ENCODE data around the gene LIN54.
A peak's percentile ranks its signal among the peaks of the same experiment; 100 is the strongest.
"Not testable (repeated sequence)": the region's sequence is repeated elsewhere in the genome, so short reads cannot be mapped to it uniquely, and the experiment has no call there.

Gene LIN54

GRCh38 chr4:83012200-83012686, 1.6 kb upstream of the LIN54 start:
- DNase-seq, result peak; percentile 3 to 22

DNA sequence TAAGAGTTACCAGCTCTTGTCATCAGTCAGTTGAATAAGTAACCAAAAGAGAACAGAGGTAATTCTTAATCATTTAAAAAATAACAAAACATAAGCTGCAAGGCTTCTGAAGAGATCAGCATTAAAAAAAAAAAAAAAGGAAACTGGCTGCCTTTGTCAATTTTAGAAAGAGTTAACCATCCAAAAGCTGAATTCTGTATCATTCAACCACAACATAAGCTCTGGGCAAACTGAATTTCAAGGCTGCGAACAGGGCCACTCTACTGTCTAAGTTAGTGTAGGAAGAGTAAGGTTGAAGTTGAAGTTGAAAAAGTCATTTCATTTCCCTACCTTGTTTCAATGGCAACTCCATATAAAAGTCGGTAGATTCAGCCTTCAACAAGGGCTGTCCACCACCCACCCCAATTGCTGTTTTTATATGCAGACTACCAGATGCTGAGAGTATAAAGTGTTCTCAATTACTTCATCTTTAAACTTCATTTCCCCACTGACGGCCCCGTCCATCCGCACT, 1.1 kb upstream of the LIN54 start:
- DNase-seq, result no peak

GRCh38 chr4:83010111-83010521, 507 bp downstream of the LIN54 start:
- no peak for DNase-seq

GRCh38 chr4:83009529-83009928, 1.1 kb downstream of the LIN54 start:
- no peak for DNase-seq

DNA sequence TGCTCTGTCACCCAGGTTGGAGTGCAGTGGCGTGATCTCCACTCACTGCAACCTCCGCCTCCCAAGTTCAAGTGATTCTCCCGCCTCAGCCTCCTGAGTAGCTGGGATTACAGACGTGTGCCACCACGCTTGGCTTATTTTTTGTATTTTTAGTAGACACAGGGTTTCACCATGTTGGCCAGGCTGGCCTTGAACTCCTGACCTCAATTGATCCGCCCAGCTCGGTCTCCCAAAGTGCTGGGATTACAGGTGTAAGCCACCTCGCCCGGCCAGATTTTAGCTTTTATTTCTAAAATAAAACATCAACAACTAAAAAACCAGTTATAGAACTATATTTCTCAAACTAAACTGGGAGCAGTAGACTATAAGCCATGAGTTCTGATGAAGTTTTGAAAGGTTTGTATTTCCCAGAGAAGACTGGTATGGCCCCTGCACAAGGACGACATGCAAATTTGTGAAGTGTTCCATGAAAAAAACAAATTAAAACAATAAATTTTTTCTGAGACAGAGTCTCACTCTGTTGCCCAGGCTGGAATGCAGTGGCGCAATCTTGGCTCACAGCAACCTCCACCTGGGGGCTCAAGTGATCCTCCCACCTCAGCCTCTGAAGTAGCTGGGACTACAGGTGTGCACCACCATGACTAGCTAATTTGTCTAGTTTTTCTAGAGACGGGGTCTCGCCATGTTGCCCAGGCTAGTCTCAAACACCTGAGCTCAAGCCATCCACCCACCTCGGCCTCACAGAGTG, 7.4 kb downstream of the LIN54 start:
- DNase-seq, result not testable (repeated sequence)

DNA sequence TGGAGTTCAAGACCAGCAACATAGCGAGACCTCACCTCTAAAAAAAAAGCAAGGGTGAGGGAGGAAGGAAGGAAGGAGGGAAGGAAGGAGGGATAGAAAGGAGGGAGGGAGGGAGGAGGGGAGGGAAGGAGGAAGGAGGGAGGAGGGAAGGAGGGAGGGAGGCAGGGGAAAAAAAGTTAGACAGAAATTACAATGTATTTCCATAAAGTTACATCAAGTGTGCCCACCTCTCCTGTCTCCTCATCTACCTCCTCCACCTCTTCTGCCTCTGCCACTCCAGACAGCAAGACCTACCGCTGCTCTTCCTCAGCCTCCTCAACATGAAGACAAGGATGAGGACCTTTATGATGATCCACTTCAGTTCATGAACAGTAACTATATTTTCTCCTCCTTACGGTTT, 8.3 kb downstream of the LIN54 start:
- DNase-seq, result no peak

- no peak for DNase-seq
Observed at GRCh38 chr4:82998898-82999297, 11.7 kb downstream of the LIN54 start.

GRCh38 chr4:82994834-82995233, 15.8 kb downstream of the LIN54 start:
- DNase-seq, result no peak

- DNase-seq, result no peak
Observed at GRCh38 chr4:82989575-82990429, 20.8 kb downstream of the LIN54 start.

DNA sequence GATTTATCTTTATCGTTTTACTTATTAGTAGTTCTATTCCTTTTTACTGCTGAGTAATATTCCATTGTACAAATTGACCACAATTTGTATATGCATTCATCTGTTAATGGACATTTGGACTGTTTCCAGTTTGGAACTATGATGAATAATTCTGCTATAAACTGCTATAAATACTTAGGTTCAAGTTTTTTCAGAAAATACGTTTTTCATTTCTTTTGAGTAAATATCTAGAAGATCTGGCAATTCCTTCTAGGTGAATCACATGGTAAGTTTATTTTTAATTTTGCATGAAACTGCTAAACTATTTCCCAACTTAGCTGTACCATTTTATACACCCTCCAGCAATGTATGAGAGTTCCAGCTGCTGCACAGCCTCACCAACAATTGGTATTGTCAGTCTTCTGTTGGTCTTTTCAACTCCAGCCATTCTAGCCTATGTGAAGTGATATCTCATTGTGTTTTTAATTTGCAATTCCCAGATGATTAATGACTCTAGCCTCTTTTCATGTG, 22.2 kb downstream of the LIN54 start:
- no peak for DNase-seq

DNA sequence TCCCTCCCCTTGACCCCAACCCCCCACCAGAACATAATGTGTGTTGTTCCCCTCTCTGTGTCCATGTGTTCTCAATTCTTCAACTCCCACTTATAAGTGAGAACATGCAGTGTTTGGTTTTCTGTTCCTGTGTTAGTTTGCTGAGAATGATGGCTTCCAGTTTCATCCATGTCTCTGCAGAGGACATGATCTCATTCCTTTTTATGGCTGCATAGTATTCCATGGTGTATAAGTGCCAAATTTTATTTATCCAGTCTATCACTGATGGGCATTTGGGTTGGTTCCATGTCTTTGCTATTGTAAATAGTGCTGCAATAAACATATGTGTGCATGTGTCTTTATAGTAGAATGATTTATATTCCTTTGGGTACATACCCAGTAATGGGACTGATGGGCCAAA, 23.1 kb downstream of the LIN54 start:
- not testable (repeated sequence) for DNase-seq

DNA sequence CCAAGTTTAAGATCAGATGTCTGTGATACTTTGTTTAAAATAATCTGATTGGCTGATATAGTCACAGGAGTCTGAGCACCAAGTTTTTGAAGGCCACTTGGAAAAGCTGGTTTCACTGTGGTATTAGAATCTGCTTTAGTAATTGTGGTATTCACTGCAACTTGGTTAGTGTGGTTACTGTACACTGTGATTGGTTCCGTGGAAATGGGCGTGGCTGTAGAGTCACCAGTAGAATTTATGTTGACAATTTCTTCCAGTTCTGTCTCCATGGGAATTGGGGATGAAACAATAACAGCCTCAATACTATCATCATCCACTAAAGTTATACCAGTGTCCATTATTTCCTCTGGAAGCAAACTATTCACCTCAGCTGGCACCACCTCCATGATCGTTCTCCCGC, 26.2 kb downstream of the LIN54 start:
- DNase-seq, result no peak

- DNase-seq, result no peak
Observed at GRCh38 chr4:82983444-82983843, 27.2 kb downstream of the LIN54 start.

- no peak for DNase-seq
Observed at GRCh38 chr4:82981138-82981537, 29.5 kb downstream of the LIN54 start.

- no peak for DNase-seq
Observed at GRCh38 chr4:82975792-82976191, 34.8 kb downstream of the LIN54 start.

GRCh38 chr4:82969414-82969813, 41.2 kb downstream of the LIN54 start:
- DNase-seq, result no peak

GRCh38 chr4:82968972-82969371, 41.7 kb downstream of the LIN54 start:
- no peak for DNase-seq

- no peak for DNase-seq
Observed at GRCh38 chr4:82965763-82966162, 44.9 kb downstream of the LIN54 start.

- no peak for DNase-seq
Observed at GRCh38 chr4:82957045-82957444, 53.6 kb downstream of the LIN54 start.

GRCh38 chr4:82954212-82954611, 56.4 kb downstream of the LIN54 start:
- DNase-seq, result no peak

DNA sequence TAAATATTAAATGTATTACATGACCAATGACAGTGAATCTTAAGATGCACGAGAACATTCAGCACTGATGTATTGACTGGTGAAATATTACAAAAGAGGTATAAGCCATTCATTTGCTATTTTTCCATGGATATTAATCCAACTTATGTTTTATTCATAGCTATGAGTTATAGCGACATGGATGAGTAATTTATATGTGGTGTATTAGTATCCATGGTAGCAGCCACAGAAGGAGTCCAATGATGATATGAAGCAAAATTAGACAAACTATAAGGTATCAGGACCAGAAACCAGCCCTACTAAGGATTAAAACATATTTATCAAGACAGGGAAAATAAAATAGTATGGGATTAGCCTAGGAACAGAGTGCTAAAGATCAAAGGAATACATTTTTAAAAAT, 59.4 kb downstream of the LIN54 start:
- no peak for DNase-seq

- DNase-seq, result no peak
Observed at GRCh38 chr4:82948647-82949204, 61.9 kb downstream of the LIN54 start.

GRCh38 chr4:82947498-82947897, 63.1 kb downstream of the LIN54 start:
- no peak for DNase-seq
